Stomach (tissue), 9 donors: ENCODE data around the gene ZNF586. TPM values are rescaled to one million over a fixed set of nuclear protein-coding genes. Genes with fewer than 3 reads are reported as not detected.

Experiments used
- DNase-seq, 2 donors: peaks; one replicate each; pipeline versions ENCODE4 v3.0.0 to v3.0.0-alpha.2; 2013 to 2019
- H3K27ac ChIP-seq, 5 donors: fragments of 200-600 bp in 4 of 5; sonication (generic) in 4 of 5; one replicate each; pipeline ENCODE4 v1.5.1; 2013 to 2019; ENCODE audit warnings: mild to moderate bottlenecking in 1 of 5, moderate library complexity in 1 of 5
- H3K27me3 ChIP-seq, 3 donors: fragments of 200-600 bp; sonication (generic); one replicate each; pipeline ENCODE4 v1.5.1; 2017 to 2019; ENCODE audit warnings: mixed run types in 1 of 3
- H3K36me3 ChIP-seq, 4 donors: fragments of 200-600 bp; sonication (generic); 1 replicate in 3 of 4; 2 replicates in 1 of 4; pipeline ENCODE4 v1.5.1; 2016 to 2019
- H3K4me1 ChIP-seq, 4 donors: fragments of 200-600 bp; sonication (generic); one replicate each; pipeline ENCODE4 v1.5.1; 2016 to 2019
- H3K4me3 ChIP-seq, 4 donors: fragments of 200-600 bp; sonication (generic) in 3 of 4; one replicate each; pipeline ENCODE4 v1.5.1; 2016 to 2019; ENCODE audit warnings: mild to moderate bottlenecking in 1 of 4
- H3K9me3 ChIP-seq, 4 donors: fragments of 200-600 bp; sonication (generic); one replicate each; pipeline ENCODE4 v1.5.1; 2016 to 2019
- CTCF ChIP-seq, 7 experiments: fragments of 450-650 bp in 4 of 7; fragments of 200-600 bp in 3 of 7; sonication (generic) in 3 of 7; IDR thresholded peaks; one replicate each; pipeline ENCODE4 v1.5.1; 2016 to 2019; ENCODE audit warnings: antibody characterized with exemption in 7 of 7, control low read depth in 2 of 7, mild to moderate bottlenecking in 1 of 7
- EP300 ChIP-seq: sonication (generic); formaldehyde crosslinking; IDR thresholded peaks from one replicate; pipeline ENCODE4 v1.6.1; 2017; ENCODE audit warnings: antibody characterized with exemption
- POLR2A ChIP-seq, 4 donors: fragments of 450-650 bp; IDR thresholded peaks; one replicate each; pipeline ENCODE4 v1.6.1; 2016; ENCODE audit warnings: antibody characterized with exemption in 4 of 4, control low read depth in 2 of 4, mild to moderate bottlenecking in 1 of 4, moderate library complexity in 1 of 4
- POLR2AphosphoS5 ChIP-seq, 3 donors: sonication (generic); formaldehyde crosslinking; IDR thresholded peaks; one replicate each; pipeline ENCODE4 v1.6.1; 2016; ENCODE audit warnings: antibody characterized with exemption in 3 of 3
- WGBS, 5 donors: extraction: QIAGEN DNeasy Blood & Tissue Kit in 3 of 5; methylation state at CpG; one replicate each; pipeline versions ENCODE4 v1.1.5 to v1.1.7; 2013 to 2018; 5-methylcytosine and 5-hydroxymethylcytosine counted together
- intact Hi-C: fragments of 100-400 bp; cut with DNase I; formaldehyde crosslinking; loops from one replicate; pipeline ENCODE4 v1.15.1; 2023; ENCODE audit warnings: low total_unique reads
- polyA plus RNA-seq, 3 donors: library from polyadenylated mRNA; stranded (reverse); fragments of 200-250 nt; gene quantifications; one replicate each; pipeline ENCODE4 v1.2.3, GENCODE V29; 2013
- total RNA-seq, 5 donors: library from RNA; depleted of rRNA; stranded (reverse); fragments of >200 nt; gene quantifications; one replicate each; pipeline versions ENCODE4 v1.1.0 to v1.2.3, GENCODE V29; 2014 to 2016
- donor health status: healthy with polysubstance abuse.
- donor health status: Bipolar disorder and iron deficiency.
- donor health status: healthy.

ZNF586 gene
- total and polyA plus RNA-seq, 8 donors, result 5.5 to 46.4 (median 7.5) TPM; not detected in 1

GRCh38 chr19:57778336-57778735 is 8.9 kb downstream of the ZNF586 start:
- TF ChIP-seq EP300 (no peak), CTCF (IDR thresholded peaks at IDR 0.05) (no peak), POLR2AphosphoS5 (IDR thresholded peaks at IDR 0.05) (no peak), POLR2A (IDR thresholded peaks at IDR 0.05) (no peak)
- H3K9me3 ChIP-seq, result peaks cover 27 to 100% (median 96%) of the 10 kb centered on the region in 4 donors
- WGBS, 5 donors, result 70 to 82% (median 74%) methylated on average over 4 of the region's 4 CpGs
- peaks cover 61 to 99% (median 93%) of the 10 kb centered on the region in 4 donors for H3K36me3 ChIP-seq
- peak in 1 of 2 donors; percentile 82 for DNase-seq
- intact Hi-C loops, result no loop called here
- H3K27ac ChIP-seq, result no peak overlapping the region
- no peaks in the 10 kb centered on the region for H3K4me1 ChIP-seq
- no peak overlapping the region for H3K4me3 ChIP-seq
- H3K27me3 ChIP-seq, result no peaks in the 10 kb centered on the region

GRCh38 chr19:57779220-57779845 is 9.9 kb downstream of the ZNF586 start:
- intact Hi-C loops, result no loop called here
- WGBS, 5 donors, result 95 to 99% (median 98%) methylated on average over 10 of the region's 10 CpGs
- TF ChIP-seq CTCF (IDR thresholded peaks at IDR 0.05) (no peak), EP300 (no peak), POLR2AphosphoS5 (IDR thresholded peaks at IDR 0.05) (no peak), POLR2A (IDR thresholded peaks at IDR 0.05) (no peak)
- no peak overlapping the region for H3K4me3 ChIP-seq
- H3K4me1 ChIP-seq, result no peaks in the 10 kb centered on the region
- H3K27ac ChIP-seq, result no peak overlapping the region
- DNase-seq, result no peak
- H3K36me3 ChIP-seq, result peaks cover 53 to 100% (median 88%) of the 10 kb centered on the region in 4 donors
- H3K9me3 ChIP-seq, result peaks cover 31 to 100% (median 96%) of the 10 kb centered on the region in 4 donors
- no peaks in the 10 kb centered on the region for H3K27me3 ChIP-seq

GRCh38 chr19:57786286-57786685 is 16.8 kb downstream of the ZNF586 start:
- Histone ChIP-seq H3K36me3 (peaks cover 17 to 98% (median 77%) of the 10 kb centered on the region in 4 donors), H3K4me1 (no peaks in the 10 kb centered on the region), H3K27me3 (no peaks in the 10 kb centered on the region), H3K4me3 (no peak overlapping the region), H3K9me3 (peaks cover 14 to 97% (median 90%) of the 10 kb centered on the region in 4 donors), H3K27ac (no peak overlapping the region)
- DNase-seq, result no peak
- whole genome bisulfite sequencing, 5 donors, result 92 to 97% (median 94%) methylated on average over 21 to 38 of the region's 38 CpGs
- intact Hi-C loops, result no loop called here
- TF ChIP-seq POLR2A (IDR thresholded peaks at IDR 0.05) (no peak), EP300 (no peak), POLR2AphosphoS5 (IDR thresholded peaks at IDR 0.05) (no peak), CTCF (IDR thresholded peaks at IDR 0.05) (no peak)

- 84 to 97% (median 91%) methylated on average over 5 of the region's 5 CpGs for WGBS, 5 donors
- H3K9me3 ChIP-seq, result peaks cover 14 to 91% (median 83%) of the 10 kb centered on the region in 4 donors
- no peak for TF ChIP-seq CTCF (IDR thresholded peaks at IDR 0.05)
- TF ChIP-seq POLR2A (IDR thresholded peaks at IDR 0.05), result no peak
- TF ChIP-seq POLR2AphosphoS5 (IDR thresholded peaks at IDR 0.05), result no peak
- no peak for TF ChIP-seq EP300
Observed at GRCh38 chr19:57786906-57787305, 17.4 kb downstream of the ZNF586 start.

More at GRCh38 chr19:57786906-57787305, 17.4 kb downstream of the ZNF586 start:
- Histone ChIP-seq H3K4me1 (no peaks in the 10 kb centered on the region), H3K27ac (no peak overlapping the region), H3K27me3 (no peaks in the 10 kb centered on the region), H3K36me3 (peaks cover 12 to 98% (median 77%) of the 10 kb centered on the region in 4 donors), H3K4me3 (no peak overlapping the region)
- intact Hi-C loops, result no loop called here
- DNase-seq, result no peak
